Neuronal stem cell (in vitro differentiated cells): Measurements from ENCODE around the gene DDX47.
A peak's percentile ranks its signal among the peaks of the same experiment; 100 is the strongest.

ENCODE experiments used
- DNase-seq: peaks from one replicate; pipeline ENCODE4 v3.0.0-alpha.2; 2013; ENCODE audit warnings: low spot score
- H2AFZ ChIP-seq: one replicate; pipeline ENCODE4 v1.6.1; 2013; ENCODE audit warnings: mild to moderate bottlenecking, low read length, inconsistent platforms
- H2AK5ac ChIP-seq: 2 replicates; pipeline ENCODE4 v1.6.1; 2013; ENCODE audit warnings: low read depth, mild to moderate bottlenecking, inconsistent platforms, low read length, moderate library complexity, mixed read lengths
- H2BK120ac ChIP-seq: 2 replicates; pipeline ENCODE4 v1.6.1; 2013; ENCODE audit warnings: low read depth, mild to moderate bottlenecking, inconsistent platforms, low read length, moderate library complexity, mixed read lengths
- H2BK12ac ChIP-seq: one replicate; pipeline ENCODE4 v1.6.1; 2013; ENCODE audit warnings: low read length, inconsistent platforms
- H2BK15ac ChIP-seq: 2 replicates; pipeline ENCODE4 v1.6.1; 2013; ENCODE audit warnings: mild to moderate bottlenecking, low read length, inconsistent platforms, mixed read lengths
- H2BK5ac ChIP-seq: one replicate; pipeline ENCODE4 v1.6.1; 2013; ENCODE audit warnings: inconsistent platforms, mild to moderate bottlenecking, low read length, moderate library complexity
- H3K14ac ChIP-seq: one replicate; pipeline ENCODE4 v1.6.1; 2013; ENCODE audit warnings: low read length, inconsistent platforms
- H3K18ac ChIP-seq: 2 replicates; pipeline ENCODE4 v1.6.1; 2013; ENCODE audit warnings: low read length, inconsistent platforms
- H3K23ac ChIP-seq: 2 replicates; pipeline ENCODE4 v1.6.1; 2013; ENCODE audit warnings: low read depth, mild to moderate bottlenecking, mixed read lengths, low read length, inconsistent platforms; ENCODE audit not compliant: poor library complexity
- H3K27ac ChIP-seq: replicated peaks from 3 replicates; pipeline ENCODE4 v1.5.1; 2013; ENCODE audit warnings: low read length, inconsistent platforms
- H3K27me3 ChIP-seq, 3 experiments: 2 replicates each; pipeline ENCODE4 v1.6.1; 2013; ENCODE audit warnings: low read length in 3 of 3, mild to moderate bottlenecking in 2 of 3, inconsistent platforms in 1 of 3, low read depth in 1 of 3, mixed read lengths in 1 of 3, moderate library complexity in 1 of 3; ENCODE audit not compliant: control insufficient read depth in 3 of 3, insufficient read depth in 3 of 3
- H3K36me3 ChIP-seq, 2 donors: replicated peaks in 1 of 2; 2 replicates each; pipeline ENCODE4 v1.6.1; 2013; ENCODE audit warnings: low read length in 2 of 2; ENCODE audit not compliant: control insufficient read depth in 2 of 2, insufficient read depth in 2 of 2
- H3K4ac ChIP-seq: 2 replicates; pipeline ENCODE4 v1.6.1; 2013; ENCODE audit warnings: inconsistent platforms, mild to moderate bottlenecking, low read length, moderate library complexity
- H3K4me1 ChIP-seq, 2 donors: 1 replicate in 1 of 2; 2 replicates in 1 of 2; pipeline ENCODE4 v1.6.1; 2013; ENCODE audit warnings: low read length in 2 of 2, low read depth in 1 of 2; ENCODE audit not compliant: control insufficient read depth in 2 of 2, insufficient read depth in 1 of 2
- H3K4me2 ChIP-seq: one replicate; pipeline ENCODE4 v1.6.1; 2013; ENCODE audit warnings: mild to moderate bottlenecking, low read length, inconsistent platforms; ENCODE audit not compliant: insufficient read depth, poor library complexity, severe bottlenecking
- H3K4me3 ChIP-seq, 2 donors: 2 replicates each; pipeline ENCODE4 v1.5.1; 2013; ENCODE audit warnings: low read length in 2 of 2, mild to moderate bottlenecking in 2 of 2, inconsistent platforms in 1 of 2, moderate library complexity in 1 of 2
- H3K79me1 ChIP-seq: one replicate; pipeline ENCODE4 v1.6.1; 2013; ENCODE audit warnings: low read depth, mild to moderate bottlenecking, inconsistent platforms, low read length, moderate library complexity
- H3K9ac ChIP-seq: one replicate; pipeline ENCODE4 v1.6.1; 2013; ENCODE audit warnings: mild to moderate bottlenecking, low read depth, low read length, inconsistent platforms; ENCODE audit not compliant: poor library complexity
- H3K9me3 ChIP-seq, 2 donors: replicated peaks in 1 of 2; 2 replicates each; pipeline versions ENCODE3 to v1.6.1; 2013; ENCODE audit warnings: low read length in 2 of 2, mild to moderate bottlenecking in 2 of 2, inconsistent platforms in 1 of 2, low read depth in 1 of 2, mixed read lengths in 1 of 2, moderate library complexity in 1 of 2; ENCODE audit not compliant: control insufficient read depth in 2 of 2, insufficient read depth in 1 of 2
- H4K8ac ChIP-seq: one replicate; pipeline ENCODE4 v1.6.1; 2013; ENCODE audit warnings: low read depth, mild to moderate bottlenecking, inconsistent platforms, low read length, moderate library complexity
- H4K91ac ChIP-seq: one replicate; pipeline ENCODE4 v1.6.1; 2013; ENCODE audit warnings: low read length, low read depth, mild to moderate bottlenecking, inconsistent platforms; ENCODE audit not compliant: poor library complexity
- WGBS, 2 donors: extraction: QIAGEN DNeasy Blood & Tissue Kit; methylation state at CpG; one replicate each; pipeline ENCODE4 v1.1.7; 2013; ENCODE audit warnings: missing lambda C conversion rate in 2 of 2, mixed read lengths in 1 of 2; ENCODE audit not compliant: insufficient read length in 2 of 2, insufficient replicate concordance in 1 of 2; ENCODE audit errors: extremely low coverage in 2 of 2; 5-methylcytosine and 5-hydroxymethylcytosine counted together

DDX47 gene

DNA sequence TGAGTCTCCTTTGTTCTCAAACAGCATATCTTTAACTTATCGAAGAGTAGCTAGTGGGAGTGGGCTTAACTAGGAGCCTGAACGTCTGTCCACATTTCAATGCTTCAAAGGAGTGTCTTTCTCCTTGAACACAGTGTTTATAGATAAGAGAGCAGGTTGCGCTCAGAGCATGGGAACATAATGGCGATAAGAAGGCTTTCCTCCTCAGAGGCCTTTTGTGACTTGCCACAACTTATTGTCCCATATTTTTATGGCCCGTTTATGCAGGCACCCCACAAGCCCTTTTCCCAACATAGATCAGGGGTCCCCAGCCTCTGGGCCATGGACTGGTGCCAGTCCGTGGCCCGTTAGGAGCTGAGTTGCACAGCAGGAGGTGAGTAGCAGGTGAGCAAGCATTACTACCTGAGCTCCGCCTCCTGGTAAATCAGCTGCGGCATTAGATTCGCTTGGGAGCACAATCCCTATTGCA lies 2.6 kb upstream of the DDX47 start:
- Histone ChIP-seq H2AK5ac (no peak overlapping the region), H3K79me1 (no peaks in the 10 kb centered on the region), H3K27me3 (peaks cover 0 to 2% (median 0%) of the 10 kb centered on the region in 3 experiments), H3K14ac (no peak overlapping the region), H4K91ac (no peak overlapping the region), H3K4ac (no peak overlapping the region), H2BK5ac (no peak overlapping the region), H2BK120ac (no peak overlapping the region), H3K9me3 (no peaks in the 10 kb centered on the region), H4K8ac (no peak overlapping the region), H3K9ac (no peak overlapping the region), H2BK15ac (no peak overlapping the region), H3K27ac (no peak overlapping the region), H2BK12ac (no peak overlapping the region), H3K4me2 (no peak overlapping the region), H3K36me3 (peaks cover 0 to 14% of the 10 kb centered on the region in 2 donors), H3K4me1 (peaks cover 3 to 10% of the 10 kb centered on the region in 2 donors), H3K23ac (no peak overlapping the region), H2AFZ (no peak overlapping the region), H3K18ac (no peak overlapping the region), H3K4me3 (no peak overlapping the region)
- no CpG with 5 or more reads among the region's 10 CpGs for WGBS, 2 donors
- no peak for DNase-seq

DNA sequence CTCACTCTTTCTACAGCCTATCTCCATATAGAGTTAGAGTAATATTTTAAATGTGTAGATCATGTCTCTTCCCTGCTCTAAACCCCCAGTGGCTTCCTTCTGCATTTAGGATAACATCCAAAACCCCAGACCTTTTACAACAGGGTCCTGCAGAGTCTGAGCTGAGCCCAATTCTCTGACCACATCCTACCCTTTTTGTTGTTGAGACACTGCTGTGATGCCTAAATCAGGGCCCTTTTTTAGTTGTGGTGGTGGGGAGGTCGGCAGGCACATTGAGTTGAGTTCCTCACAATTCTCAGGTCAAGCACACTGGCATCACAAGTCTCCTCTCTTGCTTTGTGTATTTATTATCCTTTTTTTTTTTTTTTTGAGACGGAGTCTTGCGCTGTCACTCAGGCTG lies 1.8 kb upstream of the DDX47 start:
- WGBS, 2 donors = no CpG with 5 or more reads among the region's 3 CpGs
- no peaks in the 10 kb centered on the region for H3K9me3 ChIP-seq
- H3K27me3 ChIP-seq = no peaks in the 10 kb centered on the region
- no peak for DNase-seq
- H3K36me3 ChIP-seq = peaks cover 2 to 22% of the 10 kb centered on the region in 2 donors
- H3K9ac ChIP-seq = no peak overlapping the region
- H3K4me2 ChIP-seq = no peak overlapping the region
- H2BK120ac ChIP-seq = no peak overlapping the region
- no peak overlapping the region for H2AK5ac ChIP-seq
- no peak overlapping the region for H2BK12ac ChIP-seq
- H2BK5ac ChIP-seq = no peak overlapping the region
- H2BK15ac ChIP-seq = no peak overlapping the region
- peaks cover 3 to 10% of the 10 kb centered on the region in 2 donors for H3K4me1 ChIP-seq
- H4K8ac ChIP-seq = no peak overlapping the region
- no peak overlapping the region for H3K18ac ChIP-seq
- no peak overlapping the region for H2AFZ ChIP-seq
- no peak overlapping the region for H4K91ac ChIP-seq
- H3K79me1 ChIP-seq = no peaks in the 10 kb centered on the region
- H3K4me3 ChIP-seq = no peak overlapping the region
- no peak overlapping the region for H3K14ac ChIP-seq
- no peak overlapping the region for H3K23ac ChIP-seq
- H3K4ac ChIP-seq = no peak overlapping the region
- no peak overlapping the region for H3K27ac ChIP-seq

DNA sequence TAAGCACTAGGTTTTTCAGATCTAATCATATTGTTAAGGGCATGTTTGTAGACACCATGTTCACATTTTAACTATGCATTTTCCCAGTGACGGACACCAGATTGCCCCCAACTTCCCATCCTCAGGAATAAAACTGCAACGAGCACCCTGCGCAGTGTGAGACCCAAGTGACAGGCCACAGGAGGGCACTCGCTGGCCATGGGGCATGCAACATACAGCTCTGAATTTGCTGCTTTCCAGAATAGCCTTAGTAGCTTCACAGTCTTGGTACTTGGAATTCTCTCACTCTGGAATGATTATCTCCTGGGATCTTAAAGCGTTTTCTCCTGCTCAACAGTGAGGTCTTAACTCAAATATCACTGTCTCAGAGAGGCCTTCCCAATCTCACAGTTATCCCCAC lies 972 bp upstream of the DDX47 start:
- Histone ChIP-seq H3K14ac (no peak overlapping the region), H3K4me1 (peaks cover 3 to 10% of the 10 kb centered on the region in 2 donors), H3K27ac (no peak overlapping the region), H2BK5ac (no peak overlapping the region), H3K4me2 (no peak overlapping the region), H3K9ac (no peak overlapping the region), H4K91ac (no peak overlapping the region), H3K36me3 (peaks cover 2 to 30% of the 10 kb centered on the region in 2 donors), H3K4me3 (no peak overlapping the region), H2BK12ac (no peak overlapping the region), H2BK15ac (no peak overlapping the region), H3K79me1 (no peaks in the 10 kb centered on the region), H3K9me3 (no peaks in the 10 kb centered on the region), H3K27me3 (no peaks in the 10 kb centered on the region), H2BK120ac (no peak overlapping the region), H2AFZ (no peak overlapping the region), H3K18ac (no peak overlapping the region), H3K23ac (no peak overlapping the region), H3K4ac (no peak overlapping the region), H2AK5ac (no peak overlapping the region), H4K8ac (no peak overlapping the region)
- no CpG with 5 or more reads among the region's 5 CpGs for WGBS, 2 donors
- no peak for DNase-seq

DNA sequence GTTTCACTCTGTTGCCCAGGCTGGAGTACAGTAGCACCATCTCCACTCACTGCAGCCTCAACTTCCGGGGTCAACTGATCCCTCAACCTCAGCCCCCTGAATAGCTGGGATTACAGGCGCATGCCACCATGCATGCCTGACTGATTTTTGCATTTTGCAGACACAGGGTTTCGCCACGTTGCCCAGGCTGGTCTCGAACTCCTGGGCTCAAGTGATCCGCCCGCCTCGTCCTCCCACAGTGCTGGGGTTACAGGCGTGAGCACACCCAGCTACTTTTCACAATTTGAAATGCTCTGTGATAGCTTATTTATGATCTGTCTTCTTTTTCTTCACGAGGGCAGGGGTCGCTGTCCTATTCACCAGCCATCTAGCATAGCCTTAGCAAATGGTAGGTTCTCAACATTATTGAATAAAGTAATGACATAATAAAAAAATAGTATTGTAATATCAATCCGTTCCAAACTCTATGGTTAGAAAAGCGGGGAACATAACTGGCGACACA lies 477 bp upstream of the DDX47 start:
- no peak overlapping the region for H2BK120ac ChIP-seq
- no peak overlapping the region for H4K91ac ChIP-seq
- H3K4me3 ChIP-seq = peak overlapping the region in 1 of 2 donors; percentile 61
- no peak overlapping the region for H2BK5ac ChIP-seq
- peaks cover 2 to 35% of the 10 kb centered on the region in 2 donors for H3K36me3 ChIP-seq
- no peak overlapping the region for H4K8ac ChIP-seq
- H2BK15ac ChIP-seq = no peak overlapping the region
- no peak overlapping the region for H3K4ac ChIP-seq
- no peak for DNase-seq
- no peak overlapping the region for H3K27ac ChIP-seq
- peak overlapping the region; percentile 60 for H2AFZ ChIP-seq
- H3K9ac ChIP-seq = no peak overlapping the region
- no peaks in the 10 kb centered on the region for H3K79me1 ChIP-seq
- no peak overlapping the region for H3K4me2 ChIP-seq
- H3K18ac ChIP-seq = no peak overlapping the region
- H2AK5ac ChIP-seq = no peak overlapping the region
- WGBS, 2 donors = no CpG with 5 or more reads among the region's 14 CpGs
- no peak overlapping the region for H3K14ac ChIP-seq
- no peak overlapping the region for H3K23ac ChIP-seq
- peaks cover 3 to 10% of the 10 kb centered on the region in 2 donors for H3K4me1 ChIP-seq
- no peak overlapping the region for H2BK12ac ChIP-seq
- H3K27me3 ChIP-seq = no peaks in the 10 kb centered on the region
- no peaks in the 10 kb centered on the region for H3K9me3 ChIP-seq
